ENCODE results near the gene CYTIP.

Gene CYTIP

GRCh38 chr2:157415591-157416101 is 28.2 kb downstream of the CYTIP start:
- no peak for TF ChIP-seq TCF12 (IDR thresholded peaks at IDR 0.05; ENCODE audit: low read depth)
- no peak for TF ChIP-seq YY1 (IDR thresholded peaks at IDR 0.05; ENCODE audit: low read depth)
- no peak for TF ChIP-seq CREB1 (IDR thresholded peaks at IDR 0.05; ENCODE audit: low read depth)
- TF ChIP-seq TAF1 (IDR thresholded peaks at IDR 0.05; ENCODE audit: low read depth) = no peak
- no peak for TF ChIP-seq ZBTB7A (IDR thresholded peaks at IDR 0.05; ENCODE audit: low read depth)
- no peak for TF ChIP-seq RAD21 (IDR thresholded peaks at IDR 0.05; ENCODE audit: low read depth)
- TF ChIP-seq NFIC (IDR thresholded peaks at IDR 0.05) = no peak
- TF ChIP-seq EGR1 (IDR thresholded peaks at IDR 0.05) = no peak
- TF ChIP-seq CEBPB (IDR thresholded peaks at IDR 0.05) = no peak
- TF ChIP-seq MAX (IDR thresholded peaks at IDR 0.05) = no peak
- TF ChIP-seq, protein P1, sequence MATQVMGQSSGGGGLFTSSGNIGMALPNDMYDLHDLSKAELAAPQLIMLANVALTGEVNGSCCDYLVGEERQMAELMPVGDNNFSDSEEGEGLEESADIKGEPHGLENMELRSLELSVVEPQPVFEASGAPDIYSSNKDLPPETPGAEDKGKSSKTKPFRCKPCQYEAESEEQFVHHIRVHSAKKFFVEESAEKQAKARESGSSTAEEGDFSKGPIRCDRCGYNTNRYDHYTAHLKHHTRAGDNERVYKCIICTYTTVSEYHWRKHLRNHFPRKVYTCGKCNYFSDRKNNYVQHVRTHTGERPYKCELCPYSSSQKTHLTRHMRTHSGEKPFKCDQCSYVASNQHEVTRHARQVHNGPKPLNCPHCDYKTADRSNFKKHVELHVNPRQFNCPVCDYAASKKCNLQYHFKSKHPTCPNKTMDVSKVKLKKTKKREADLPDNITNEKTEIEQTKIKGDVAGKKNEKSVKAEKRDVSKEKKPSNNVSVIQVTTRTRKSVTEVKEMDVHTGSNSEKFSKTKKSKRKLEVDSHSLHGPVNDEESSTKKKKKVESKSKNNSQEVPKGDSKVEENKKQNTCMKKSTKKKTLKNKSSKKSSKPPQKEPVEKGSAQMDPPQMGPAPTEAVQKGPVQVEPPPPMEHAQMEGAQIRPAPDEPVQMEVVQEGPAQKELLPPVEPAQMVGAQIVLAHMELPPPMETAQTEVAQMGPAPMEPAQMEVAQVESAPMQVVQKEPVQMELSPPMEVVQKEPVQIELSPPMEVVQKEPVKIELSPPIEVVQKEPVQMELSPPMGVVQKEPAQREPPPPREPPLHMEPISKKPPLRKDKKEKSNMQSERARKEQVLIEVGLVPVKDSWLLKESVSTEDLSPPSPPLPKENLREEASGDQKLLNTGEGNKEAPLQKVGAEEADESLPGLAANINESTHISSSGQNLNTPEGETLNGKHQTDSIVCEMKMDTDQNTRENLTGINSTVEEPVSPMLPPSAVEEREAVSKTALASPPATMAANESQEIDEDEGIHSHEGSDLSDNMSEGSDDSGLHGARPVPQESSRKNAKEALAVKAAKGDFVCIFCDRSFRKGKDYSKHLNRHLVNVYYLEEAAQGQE (IDR thresholded peaks at IDR 0.05; ENCODE audit: low read depth) = no peak
- TF ChIP-seq FOXM1 (IDR thresholded peaks at IDR 0.05; ENCODE audit: borderline replicate concordance, low read depth) = no peak
- no peak for TF ChIP-seq TEAD4 (IDR thresholded peaks at IDR 0.05)
- no peak for TF ChIP-seq USF1 (IDR thresholded peaks at IDR 0.05)
- TF ChIP-seq EP300 (IDR thresholded peaks at IDR 0.05; ENCODE audit: borderline replicate concordance) = no peak

DNA sequence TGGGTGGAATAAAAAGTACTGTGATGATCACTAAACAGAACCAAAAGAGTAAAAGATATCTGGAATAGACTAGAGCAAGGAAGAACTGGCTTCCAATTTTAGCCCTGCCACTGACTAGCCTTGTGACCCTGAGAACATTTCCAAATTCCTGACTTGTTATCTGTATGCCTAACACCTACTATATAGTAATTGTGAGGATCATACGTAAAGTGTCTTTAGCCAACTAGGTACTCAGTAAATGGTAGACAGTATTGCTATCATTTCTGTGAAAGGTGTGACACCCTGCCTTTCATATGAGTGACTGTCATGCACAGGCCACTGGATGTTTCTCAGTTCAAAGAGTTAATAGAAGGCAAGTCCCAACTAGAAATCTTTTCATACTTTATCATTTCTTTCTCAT is 29.8 kb downstream of the CYTIP start:
- no peak for TF ChIP-seq ZBTB7A (IDR thresholded peaks at IDR 0.05; ENCODE audit: low read depth)
- TF ChIP-seq YY1 (IDR thresholded peaks at IDR 0.05; ENCODE audit: low read depth) = no peak
- no peak for TF ChIP-seq TAF1 (IDR thresholded peaks at IDR 0.05; ENCODE audit: low read depth)
- no peak for TF ChIP-seq USF1 (IDR thresholded peaks at IDR 0.05)
- no peak for TF ChIP-seq CREB1 (IDR thresholded peaks at IDR 0.05; ENCODE audit: low read depth)
- no peak for TF ChIP-seq RAD21 (IDR thresholded peaks at IDR 0.05; ENCODE audit: low read depth)
- TF ChIP-seq NFIC (IDR thresholded peaks at IDR 0.05) = no peak
- TF ChIP-seq MAX (IDR thresholded peaks at IDR 0.05) = no peak
- no peak for TF ChIP-seq EP300 (IDR thresholded peaks at IDR 0.05; ENCODE audit: borderline replicate concordance)
- TF ChIP-seq EGR1 (IDR thresholded peaks at IDR 0.05) = no peak
- TF ChIP-seq FOXM1 (IDR thresholded peaks at IDR 0.05; ENCODE audit: borderline replicate concordance, low read depth) = no peak
- TF ChIP-seq TCF12 (IDR thresholded peaks at IDR 0.05; ENCODE audit: low read depth) = no peak
- no peak for TF ChIP-seq TEAD4 (IDR thresholded peaks at IDR 0.05)
- TF ChIP-seq, protein P1 (IDR thresholded peaks at IDR 0.05; ENCODE audit: low read depth) = no peak
- no peak for TF ChIP-seq CEBPB (IDR thresholded peaks at IDR 0.05)

DNA sequence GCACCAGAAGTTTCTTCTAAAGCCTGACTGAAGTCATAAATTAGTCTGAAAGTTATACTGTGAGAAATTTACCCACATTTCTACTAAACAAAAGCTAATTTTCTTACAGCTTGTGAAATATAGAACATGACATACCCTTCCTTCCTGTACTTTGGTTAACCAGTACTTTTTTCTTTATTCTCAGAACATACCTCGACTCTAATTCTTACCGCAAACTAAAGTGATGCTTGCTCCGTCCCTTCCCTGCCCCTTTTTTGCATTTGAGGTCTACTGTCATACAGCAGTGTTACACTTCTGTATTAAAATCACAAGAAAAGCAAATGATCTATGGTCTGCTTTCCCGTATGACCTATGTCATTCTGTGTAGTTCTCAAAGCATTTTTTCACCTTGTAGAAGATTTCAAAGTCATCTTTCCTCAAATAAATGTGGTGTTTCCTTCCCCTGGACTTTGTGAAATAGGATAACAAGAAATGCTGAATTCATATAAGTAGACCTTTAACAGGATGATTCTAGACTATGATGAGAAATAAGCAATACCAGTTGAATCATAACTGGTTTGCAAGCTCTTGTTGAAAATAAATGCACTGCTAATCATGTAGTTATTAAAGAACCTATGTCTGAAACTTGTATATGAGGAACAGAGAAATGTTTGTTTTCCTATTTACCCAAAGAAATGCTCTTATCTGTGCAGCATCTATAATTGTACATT is 30.4 kb downstream of the CYTIP start:
- no peak for TF ChIP-seq TCF12 (IDR thresholded peaks at IDR 0.05; ENCODE audit: low read depth)
- no peak for TF ChIP-seq NFIC (IDR thresholded peaks at IDR 0.05)
- no peak for TF ChIP-seq EGR1 (IDR thresholded peaks at IDR 0.05)
- no peak for TF ChIP-seq CREB1 (IDR thresholded peaks at IDR 0.05; ENCODE audit: low read depth)
- TF ChIP-seq TEAD4 (IDR thresholded peaks at IDR 0.05) = no peak
- TF ChIP-seq, protein P1 (IDR thresholded peaks at IDR 0.05; ENCODE audit: low read depth) = no peak
- TF ChIP-seq CEBPB (IDR thresholded peaks at IDR 0.05) = no peak
- no peak for TF ChIP-seq FOXM1 (IDR thresholded peaks at IDR 0.05; ENCODE audit: borderline replicate concordance, low read depth)
- no peak for TF ChIP-seq ZBTB7A (IDR thresholded peaks at IDR 0.05; ENCODE audit: low read depth)
- no peak for TF ChIP-seq EP300 (IDR thresholded peaks at IDR 0.05; ENCODE audit: borderline replicate concordance)
- TF ChIP-seq TAF1 (IDR thresholded peaks at IDR 0.05; ENCODE audit: low read depth) = no peak
- no peak for TF ChIP-seq RAD21 (IDR thresholded peaks at IDR 0.05; ENCODE audit: low read depth)
- no peak for TF ChIP-seq YY1 (IDR thresholded peaks at IDR 0.05; ENCODE audit: low read depth)
- TF ChIP-seq MAX (IDR thresholded peaks at IDR 0.05) = no peak
- TF ChIP-seq USF1 (IDR thresholded peaks at IDR 0.05) = no peak
